HUES64 (cell line): ENCODE results near the gene ELANE.
"Not testable (repeated sequence)": the region's sequence is repeated elsewhere in the genome, so short reads cannot be mapped to it uniquely, and the experiment has no call there.

Experiments
- H3K27ac ChIP-seq: 2 replicates; pipeline ENCODE4 v1.7.0; 2013; ENCODE audit warnings: low read depth, low read length, inconsistent platforms
- H3K27me3 ChIP-seq: 2 replicates; pipeline ENCODE4 v1.6.1; 2013; ENCODE audit warnings: mild to moderate bottlenecking, low read length; ENCODE audit not compliant: insufficient read depth
- H3K36me3 ChIP-seq: 2 replicates; pipeline ENCODE4 v1.6.1; 2013; ENCODE audit warnings: mild to moderate bottlenecking, low read length; ENCODE audit not compliant: insufficient read depth
- H3K4me1 ChIP-seq: 2 replicates; pipeline ENCODE4 v1.6.1; 2013; ENCODE audit warnings: mild to moderate bottlenecking, low read length, moderate library complexity; ENCODE audit not compliant: insufficient read depth
- H3K4me3 ChIP-seq: 2 replicates; pipeline ENCODE4 v1.5.1; 2013; ENCODE audit warnings: mild to moderate bottlenecking, low read length, moderate library complexity
- H3K9ac ChIP-seq: 2 replicates; pipeline ENCODE4 v1.6.1; 2013; ENCODE audit warnings: mild to moderate bottlenecking, low read depth, low read length
- H3K9me3 ChIP-seq: 2 replicates; pipeline ENCODE4 v1.6.1; 2013; ENCODE audit warnings: low read depth, low read length; ENCODE audit not compliant: insufficient read depth
- WGBS: fragments of 150-250, 120-280 bp; methylation state at CpG from one replicate; pipeline ENCODE4 v1.1.7; 2013; ENCODE audit warnings: missing lambda C conversion rate; 5-methylcytosine and 5-hydroxymethylcytosine counted together

ELANE gene

GRCh38 chr19:815775-816499 lies 36.2 kb upstream of the ELANE start:
- H3K27ac ChIP-seq: no peak overlapping the region
- no peaks in the 10 kb centered on the region for H3K9me3 ChIP-seq
- peaks cover 35% of the 10 kb centered on the region for H3K36me3 ChIP-seq
- H3K9ac ChIP-seq: no peak overlapping the region
- 93% methylated on average over 13 of the region's 13 CpGs for WGBS
- no peak overlapping the region for H3K4me3 ChIP-seq
- no peaks in the 10 kb centered on the region for H3K27me3 ChIP-seq
- H3K4me1 ChIP-seq: no peaks in the 10 kb centered on the region

- 92% methylated on average over 2 of the region's 2 CpGs for WGBS
- Histone ChIP-seq H3K4me1 (no peaks in the 10 kb centered on the region), H3K9me3 (no peaks in the 10 kb centered on the region), H3K9ac (no peak overlapping the region), H3K4me3 (no peak overlapping the region), H3K27me3 (no peaks in the 10 kb centered on the region), H3K27ac (no peak overlapping the region), H3K36me3 (peaks cover 30% of the 10 kb centered on the region)
Observed at GRCh38 chr19:816500-816857, 35.6 kb upstream of the ELANE start.

GRCh38 chr19:820212-820611 lies 31.9 kb upstream of the ELANE start:
- not testable (repeated sequence) for H3K4me1 ChIP-seq, H3K9me3 ChIP-seq, H3K9ac ChIP-seq, H3K27me3 ChIP-seq, H3K4me3 ChIP-seq, H3K27ac ChIP-seq
- 96% methylated on average over 5 of the region's 5 CpGs for WGBS
- peaks cover 15% of the 10 kb centered on the region; the same call in 1 of the 2 replicates for H3K36me3 ChIP-seq

GRCh38 chr19:821231-821824 lies 30.8 kb upstream of the ELANE start:
- Histone ChIP-seq H3K9me3 (no peaks in the 10 kb centered on the region), H3K36me3 (peaks cover 8% of the 10 kb centered on the region; the same call in 1 of the 2 replicates), H3K9ac (peak overlapping the region; percentile 69), H3K27me3 (no peaks in the 10 kb centered on the region), H3K4me3 (peak overlapping the region; percentile 61), H3K27ac (peak overlapping the region; percentile 55), H3K4me1 (peaks cover 5% of the 10 kb centered on the region; the same call in 1 of the 2 replicates)
- under 1% methylated on average over 64 of the region's 64 CpGs for WGBS

GRCh38 chr19:821825-822503 lies 30.1 kb upstream of the ELANE start, which contains the start of gene PLPPR3:
PLPPR3 (minus strand) TSS chr19:821955; CDS start chr19:821559, 396 bp downstream.
- H3K9ac ChIP-seq: peak within 1 kb of the TSS; percentile 69
- H3K4me1 ChIP-seq: peaks cover 5% of the 10 kb centered on the region; the same call in 1 of the 2 replicates
- peaks cover 6% of the 10 kb centered on the region; the same call in 1 of the 2 replicates for H3K36me3 ChIP-seq
- WGBS: 1% methylated on average over 61 of the region's 86 CpGs
- H3K27ac ChIP-seq: peak within 1 kb of the TSS; percentile 55
- H3K27me3 ChIP-seq: no peaks in the 10 kb centered on the region
- no peaks in the 10 kb centered on the region for H3K9me3 ChIP-seq
- peak within 1 kb of the TSS; percentile 61 for H3K4me3 ChIP-seq

GRCh38 chr19:823565-824121 lies 28.5 kb upstream of the ELANE start:
- Histone ChIP-seq H3K27me3 (no peaks in the 10 kb centered on the region), H3K4me3 (no peak overlapping the region), H3K9me3 (no peaks in the 10 kb centered on the region), H3K4me1 (peaks cover 5% of the 10 kb centered on the region; the same call in 1 of the 2 replicates), H3K27ac (no peak overlapping the region), H3K9ac (no peak overlapping the region), H3K36me3 (no peaks in the 10 kb centered on the region)
- WGBS: 66% methylated on average over 12 of the region's 12 CpGs

- Histone ChIP-seq H3K9ac (no peak overlapping the region), H3K4me3 (no peak overlapping the region), H3K9me3 (no peaks in the 10 kb centered on the region), H3K36me3 (no peaks in the 10 kb centered on the region), H3K4me1 (peaks cover 5% of the 10 kb centered on the region; the same call in 1 of the 2 replicates), H3K27ac (no peak overlapping the region), H3K27me3 (no peaks in the 10 kb centered on the region)
- WGBS: 84% methylated on average over 15 of the region's 15 CpGs
Observed at GRCh38 chr19:824885-825284, 27.2 kb upstream of the ELANE start.

GRCh38 chr19:825897-826644 lies 26.0 kb upstream of the ELANE start:
- H3K27me3 ChIP-seq: no peaks in the 10 kb centered on the region
- no peak overlapping the region for H3K4me3 ChIP-seq
- no peak overlapping the region for H3K27ac ChIP-seq
- 94% methylated on average over 17 of the region's 19 CpGs for WGBS
- H3K36me3 ChIP-seq: no peaks in the 10 kb centered on the region
- no peaks in the 10 kb centered on the region for H3K9me3 ChIP-seq
- H3K4me1 ChIP-seq: peaks cover 5% of the 10 kb centered on the region; the same call in 1 of the 2 replicates
- no peak overlapping the region for H3K9ac ChIP-seq

- Histone ChIP-seq H3K9me3 (no peaks in the 10 kb centered on the region), H3K4me1 (peaks cover 5% of the 10 kb centered on the region; the same call in 1 of the 2 replicates), H3K36me3 (no peaks in the 10 kb centered on the region), H3K4me3 (no peak overlapping the region), H3K27ac (no peak overlapping the region), H3K9ac (no peak overlapping the region), H3K27me3 (no peaks in the 10 kb centered on the region)
- WGBS: 95% methylated on average over 9 of the region's 11 CpGs
Observed at GRCh38 chr19:827314-827709, 24.8 kb upstream of the ELANE start.

- Histone ChIP-seq H3K4me3 (no peak within 1 kb of the TSS), H3K27ac (no peak within 1 kb of the TSS)
Observed at GRCh38 chr19:827710-828321, 24.3 kb upstream of the ELANE start, which contains the start of gene AZU1. AZU1 (plus strand) TSS chr19:827837; CDS start chr19:827847, 10 bp downstream.

More at GRCh38 chr19:827710-828321, 24.3 kb upstream of the ELANE start, which contains the start of gene AZU1:
- peaks cover 5% of the 10 kb centered on the region; the same call in 1 of the 2 replicates for H3K4me1 ChIP-seq
- H3K9ac ChIP-seq: no peak within 1 kb of the TSS
- no peaks in the 10 kb centered on the region for H3K36me3 ChIP-seq
- H3K27me3 ChIP-seq: no peaks in the 10 kb centered on the region
- no peaks in the 10 kb centered on the region for H3K9me3 ChIP-seq
- 87% methylated on average over 33 of the region's 33 CpGs for WGBS
